Measurements from ENCODE around the gene PEAR1. TPM values are rescaled to one million over a fixed set of nuclear protein-coding genes. Genes with fewer than 3 reads are reported as not detected.
A peak's percentile ranks its signal among the peaks of the same experiment; 100 is the strongest.
"Not testable (repeated sequence)": the region's sequence is repeated elsewhere in the genome, so short reads cannot be mapped to it uniquely, and the experiment has no call there.

PEAR1 gene
- total RNA-seq, 4 donors from 2014 or later = 31.5 to 51.4 (median 39.7) TPM

DNA sequence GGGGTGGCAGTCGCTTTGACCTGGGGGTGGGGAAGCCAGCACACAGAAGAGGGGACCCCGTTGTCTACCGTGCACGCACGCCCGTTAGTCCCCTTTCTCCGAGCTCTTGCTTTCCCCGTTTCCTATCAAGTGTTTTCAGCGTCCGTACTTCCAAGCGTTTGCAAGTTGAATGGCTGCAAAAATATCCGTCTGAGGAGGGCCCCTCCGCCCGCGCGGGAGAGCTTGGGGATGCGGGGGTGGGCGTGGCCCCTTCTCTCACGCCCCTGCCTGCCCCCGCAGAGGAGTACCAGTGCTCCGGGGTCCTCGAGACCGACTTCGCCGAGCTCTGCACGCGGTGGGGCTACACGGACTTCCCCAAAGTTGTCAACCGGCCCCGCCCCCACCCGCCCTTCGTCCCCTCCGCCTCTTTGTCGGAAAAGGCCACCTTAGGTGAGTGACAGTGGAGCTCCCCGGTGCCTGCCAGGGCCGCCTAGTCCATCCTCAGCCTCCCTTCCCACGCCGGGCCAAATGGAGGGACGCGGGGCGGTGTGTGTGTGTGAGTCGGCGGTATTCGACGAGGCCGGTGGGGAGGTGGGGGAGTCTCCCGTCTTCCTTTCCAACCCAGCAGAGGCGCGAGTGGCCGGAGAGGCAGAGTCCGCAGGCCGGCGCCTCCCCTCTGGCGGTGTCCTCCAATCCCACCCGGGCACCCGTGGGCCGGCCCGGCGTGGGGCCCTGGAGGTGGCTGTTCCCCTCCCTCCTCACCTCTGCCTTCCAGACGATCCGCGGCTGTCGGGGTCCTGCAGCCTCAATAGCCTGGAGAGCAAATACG, 30.4 kb downstream of the PEAR1 start:
- peaks cover 0 to 94% of the 10 kb centered on the region in 2 donors for H3K27me3 ChIP-seq
- TF ChIP-seq EP300 (IDR thresholded peaks at IDR 0.05) (no peak), POLR2A (IDR thresholded peaks at IDR 0.05) (no peak)
- TF ChIP-seq, protein P1, sequence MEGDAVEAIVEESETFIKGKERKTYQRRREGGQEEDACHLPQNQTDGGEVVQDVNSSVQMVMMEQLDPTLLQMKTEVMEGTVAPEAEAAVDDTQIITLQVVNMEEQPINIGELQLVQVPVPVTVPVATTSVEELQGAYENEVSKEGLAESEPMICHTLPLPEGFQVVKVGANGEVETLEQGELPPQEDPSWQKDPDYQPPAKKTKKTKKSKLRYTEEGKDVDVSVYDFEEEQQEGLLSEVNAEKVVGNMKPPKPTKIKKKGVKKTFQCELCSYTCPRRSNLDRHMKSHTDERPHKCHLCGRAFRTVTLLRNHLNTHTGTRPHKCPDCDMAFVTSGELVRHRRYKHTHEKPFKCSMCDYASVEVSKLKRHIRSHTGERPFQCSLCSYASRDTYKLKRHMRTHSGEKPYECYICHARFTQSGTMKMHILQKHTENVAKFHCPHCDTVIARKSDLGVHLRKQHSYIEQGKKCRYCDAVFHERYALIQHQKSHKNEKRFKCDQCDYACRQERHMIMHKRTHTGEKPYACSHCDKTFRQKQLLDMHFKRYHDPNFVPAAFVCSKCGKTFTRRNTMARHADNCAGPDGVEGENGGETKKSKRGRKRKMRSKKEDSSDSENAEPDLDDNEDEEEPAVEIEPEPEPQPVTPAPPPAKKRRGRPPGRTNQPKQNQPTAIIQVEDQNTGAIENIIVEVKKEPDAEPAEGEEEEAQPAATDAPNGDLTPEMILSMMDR (IDR thresholded peaks at IDR 0.05) = no peak
- no peak overlapping the region for H3K27ac ChIP-seq
- no peak overlapping the region for H3K4me3 ChIP-seq
- DNase-seq (ENCODE audit: low spot score in 2 of 2) = no peak
- 7 to 9% methylated on average over 42 to 60 of the region's 64 CpGs for WGBS, 2 donors
- H3K9me3 ChIP-seq = no peaks in the 10 kb centered on the region
- H3K4me1 ChIP-seq = peaks cover 0 to 37% (median 14%) of the 10 kb centered on the region in 4 donors
- no peaks in the 10 kb centered on the region for H3K36me3 ChIP-seq

DNA sequence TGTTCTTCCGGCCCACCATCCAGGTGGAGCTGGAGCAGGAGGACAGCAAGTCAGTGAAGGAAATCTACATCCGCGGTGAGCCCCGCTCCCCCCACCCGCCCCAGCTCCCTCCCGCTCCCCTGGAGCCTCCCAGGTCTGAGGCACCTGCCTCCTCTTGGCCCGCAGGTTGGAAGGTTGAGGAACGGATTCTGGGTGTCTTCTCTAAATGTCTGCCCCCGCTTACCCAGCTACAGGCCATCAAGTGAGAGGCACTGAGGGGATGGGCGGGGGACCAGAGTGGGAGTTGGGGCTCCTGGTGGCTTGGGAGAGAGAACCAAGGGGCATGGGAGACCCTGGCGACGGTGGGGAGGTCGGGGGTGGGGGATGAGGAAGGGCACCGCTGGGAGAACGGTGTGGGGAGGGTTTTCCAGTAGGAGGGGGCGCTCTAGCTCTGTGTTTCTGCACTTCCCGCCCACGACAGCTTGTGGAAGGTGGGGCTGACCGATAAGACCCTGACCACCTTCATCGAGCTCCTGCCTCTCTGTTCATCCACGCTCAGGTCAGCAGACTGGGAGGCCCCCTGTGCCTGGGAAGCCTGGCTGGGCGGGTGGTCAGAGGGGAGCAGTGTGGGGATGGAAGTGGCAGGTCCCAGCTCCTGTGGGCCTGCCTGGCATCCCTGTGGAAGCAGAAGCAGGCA, 31.1 kb downstream of the PEAR1 start:
- no peaks in the 10 kb centered on the region for H3K36me3 ChIP-seq
- 46 to 62% methylated on average over 21 to 22 of the region's 22 CpGs for WGBS, 2 donors
- H3K9me3 ChIP-seq = no peaks in the 10 kb centered on the region
- no peak overlapping the region for H3K27ac ChIP-seq
- H3K4me3 ChIP-seq = no peak overlapping the region
- no peak for TF ChIP-seq EP300 (IDR thresholded peaks at IDR 0.05)
- TF ChIP-seq, protein P1 (IDR thresholded peaks at IDR 0.05) = no peak
- no peak for TF ChIP-seq POLR2A (IDR thresholded peaks at IDR 0.05)
- H3K4me1 ChIP-seq = peaks cover 0 to 37% (median 14%) of the 10 kb centered on the region in 4 donors
- DNase-seq (ENCODE audit: low spot score in 2 of 2) = no peak
- H3K27me3 ChIP-seq = peaks cover 0 to 88% of the 10 kb centered on the region in 2 donors

DNA sequence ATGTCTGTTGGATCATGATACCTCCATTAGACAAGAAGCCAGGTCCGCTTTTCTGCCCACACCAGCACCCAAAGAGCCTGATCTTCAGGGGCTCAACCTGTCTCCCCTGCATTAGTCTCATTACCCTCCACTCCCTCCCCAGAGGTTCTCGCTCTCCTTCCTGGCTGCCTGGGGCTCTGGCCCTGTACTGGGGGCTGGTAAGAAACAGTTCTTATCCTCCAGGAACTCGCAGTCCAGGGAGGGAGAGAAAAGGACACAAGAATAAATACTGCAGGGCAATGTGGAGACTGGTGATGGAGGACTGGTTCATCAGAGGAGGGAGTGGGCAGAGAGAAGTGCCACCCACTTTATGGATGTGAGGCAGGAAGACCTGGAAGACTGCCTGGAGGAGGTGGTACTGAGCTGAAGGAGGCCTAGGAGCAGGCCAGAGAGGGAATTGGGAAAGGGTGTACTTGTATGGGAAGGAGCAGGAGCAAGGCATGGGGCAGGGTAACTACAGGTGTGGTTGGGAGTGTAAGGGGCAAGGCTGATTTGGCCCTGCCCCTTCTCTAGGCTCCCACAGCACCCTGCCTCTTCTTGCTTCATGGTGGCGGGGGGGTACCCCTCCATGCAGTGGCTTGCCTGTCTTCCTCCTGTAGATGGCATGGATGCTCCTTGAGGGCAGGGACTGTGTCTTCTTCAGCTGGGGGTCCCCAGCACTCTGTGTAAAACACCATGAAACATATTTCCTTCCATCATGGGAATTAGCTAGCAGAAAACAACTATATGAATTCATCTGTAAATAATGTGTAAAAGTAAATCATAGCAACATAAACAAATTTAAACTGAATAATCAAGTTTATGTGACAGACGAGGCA, 31.9 kb downstream of the PEAR1 start:
- Histone ChIP-seq H3K27me3 (peaks cover 0 to 81% of the 10 kb centered on the region in 2 donors), H3K27ac (no peak overlapping the region), H3K36me3 (no peaks in the 10 kb centered on the region), H3K4me1 (peaks cover 0 to 32% (median 12%) of the 10 kb centered on the region in 4 donors), H3K4me3 (no peak overlapping the region), H3K9me3 (no peaks in the 10 kb centered on the region)
- WGBS, 2 donors = 79 to 83% methylated on average over 4 to 5 of the region's 5 CpGs
- DNase-seq (ENCODE audit: low spot score in 2 of 2) = no peak
- no peak for TF ChIP-seq POLR2A (IDR thresholded peaks at IDR 0.05)
- TF ChIP-seq, protein P1 (IDR thresholded peaks at IDR 0.05) = no peak

GRCh38 chr1:156926175-156926574, 32.7 kb downstream of the PEAR1 start:
- WGBS, 2 donors = 49 to 64% methylated on average over 3 of the region's 3 CpGs
- TF ChIP-seq EP300 (IDR thresholded peaks at IDR 0.05) (no peak), POLR2A (IDR thresholded peaks at IDR 0.05) (no peak)
- TF ChIP-seq, protein P1 (IDR thresholded peaks at IDR 0.05) = no peak
- Histone ChIP-seq H3K27ac (no peak overlapping the region), H3K4me1 (peaks cover 0 to 29% (median 12%) of the 10 kb centered on the region in 4 donors), H3K27me3 (peaks cover 0 to 73% of the 10 kb centered on the region in 2 donors), H3K36me3 (no peaks in the 10 kb centered on the region), H3K4me3 (no peak overlapping the region), H3K9me3 (no peaks in the 10 kb centered on the region)
- DNase-seq (ENCODE audit: low spot score in 2 of 2) = peak in 1 of 2 donors; percentile 31

DNA sequence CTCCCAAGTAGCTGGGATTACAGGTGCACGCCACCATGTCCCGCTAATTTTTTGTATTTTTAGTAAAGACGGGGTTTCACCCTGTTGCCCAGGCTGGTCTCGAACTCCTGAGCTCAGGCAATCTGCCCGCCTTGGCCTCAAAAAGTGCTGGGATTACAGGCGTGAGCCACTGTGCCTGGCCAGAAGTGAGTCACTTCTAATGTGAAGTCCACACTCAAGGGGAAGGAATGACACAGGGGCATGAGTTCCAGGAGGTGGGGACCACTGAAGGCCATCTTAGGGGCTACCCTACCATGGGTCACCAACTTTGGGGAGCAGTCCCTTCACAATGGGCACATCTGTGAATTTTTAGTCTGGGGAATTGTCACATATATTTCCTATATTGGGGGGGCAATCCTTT, 33.2 kb downstream of the PEAR1 start:
- H3K9me3 ChIP-seq; DNase-seq (ENCODE audit: low spot score in 2 of 2); H3K27ac ChIP-seq; H3K4me3 ChIP-seq; H3K36me3 ChIP-seq: not testable (repeated sequence)
- Histone ChIP-seq H3K4me1 (peaks cover 0 to 34% (median 14%) of the 10 kb centered on the region in 4 donors), H3K27me3 (peaks cover 0 to 68% of the 10 kb centered on the region in 2 donors)
- WGBS, 2 donors = 76 to 92% methylated on average over 6 of the region's 6 CpGs
